GM13976 (cell line): ENCODE results near the gene BRDT.

Source experiments
- DNase-seq: peaks from one replicate; pipeline ENCODE4 v3.0.0; 2012; ENCODE audit warnings: low spot score
- CTCF ChIP-seq: IDR thresholded peaks from 2 replicates; pipeline ENCODE4 v1.5.1; 2012; ENCODE audit warnings: borderline replicate concordance, mild to moderate bottlenecking; ENCODE audit not compliant: insufficient read depth; ENCODE audit errors: extremely low read depth, missing control alignments, control extremely low read depth
- in situ Hi-C: fragments of 300-500 bp; cut with MboI; formaldehyde crosslinking; loops from one replicate; pipeline ENCODE4 v1.12.0; 2022; ENCODE audit warnings: low sequenced_read_pairs, mixed read lengths, inconsistent platforms; ENCODE audit not compliant: unreplicated experiment

Gene BRDT

DNA sequence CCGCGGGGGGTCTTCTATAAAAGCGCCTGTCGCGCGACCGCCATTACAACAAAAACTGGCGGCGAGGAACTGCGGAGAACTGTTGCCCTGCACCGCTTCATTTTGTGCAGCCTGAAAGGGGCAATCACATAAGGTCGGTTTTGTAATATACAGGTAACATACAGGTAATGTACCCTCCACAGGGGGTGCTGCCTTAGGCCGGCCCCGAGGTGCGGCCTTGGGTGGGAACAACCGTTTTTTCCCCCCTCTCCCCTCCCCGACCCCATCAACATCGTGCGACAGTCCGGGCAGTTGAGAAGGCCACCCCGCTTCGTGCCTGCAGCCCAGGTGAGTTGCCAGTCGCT, at the start of gene BRDT:
Gene BRDT, plus strand, starts transcription at position 46 of the 344 bp plus-strand sequence. CDS start 13,354 bp downstream, outside the sequence.
- no peak for DNase-seq
- in situ Hi-C loops = no loop called here
- TF ChIP-seq CTCF = no peak

DNA sequence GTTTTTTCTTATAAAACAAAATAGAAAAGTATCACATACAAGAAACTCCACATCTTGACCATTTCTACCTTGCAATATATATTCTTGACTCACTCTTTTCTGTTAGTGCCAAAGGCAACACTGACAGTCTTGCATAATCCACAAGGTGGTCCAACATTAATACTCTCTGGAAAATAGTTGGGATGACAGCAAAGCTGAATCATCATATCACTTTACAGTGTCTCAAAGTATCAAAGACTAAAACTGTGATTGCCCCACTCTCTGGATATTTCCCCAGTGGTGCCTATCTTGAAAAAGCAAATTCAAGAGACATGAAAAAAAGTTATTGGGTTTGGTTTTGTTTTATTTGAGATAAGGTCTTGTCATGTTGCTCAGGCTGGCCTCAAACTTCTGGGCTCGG, 48.6 kb upstream of the BRDT start:
- no peak for TF ChIP-seq CTCF
- in situ Hi-C loops = no loop called here
- DNase-seq = no peak

GRCh38 chr1:91901231-91901630, 48.0 kb upstream of the BRDT start:
- no peak for DNase-seq
- in situ Hi-C loops = no loop called here

DNA sequence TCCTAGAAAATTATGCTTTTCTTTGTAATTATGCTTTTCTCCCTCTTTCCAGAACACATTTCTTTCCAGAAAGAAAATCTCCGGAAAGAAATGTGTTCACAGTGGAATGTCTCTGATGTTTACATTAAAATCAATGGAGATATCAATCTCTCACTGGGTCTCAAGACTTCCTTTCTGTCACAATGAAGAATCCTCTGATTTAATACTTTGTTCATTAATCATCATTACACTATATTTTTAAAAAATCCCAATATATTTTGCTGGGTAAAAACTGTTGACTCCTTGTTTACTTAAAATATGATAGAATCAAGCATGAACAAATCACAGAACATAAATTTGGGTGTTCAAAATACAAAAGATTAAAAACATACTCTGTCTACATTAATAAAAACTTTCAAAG, 36.9 kb upstream of the BRDT start:
- no peak for DNase-seq
- no peak for TF ChIP-seq CTCF
- in situ Hi-C loops = no loop called here

More at GRCh38 chr1:91901231-91901630, 48.0 kb upstream of the BRDT start:
- TF ChIP-seq CTCF = no peak

GRCh38 chr1:91913018-91913417, 36.2 kb upstream of the BRDT start:
- no peak for DNase-seq
- TF ChIP-seq CTCF = no peak
- in situ Hi-C loops = no loop called here

DNA sequence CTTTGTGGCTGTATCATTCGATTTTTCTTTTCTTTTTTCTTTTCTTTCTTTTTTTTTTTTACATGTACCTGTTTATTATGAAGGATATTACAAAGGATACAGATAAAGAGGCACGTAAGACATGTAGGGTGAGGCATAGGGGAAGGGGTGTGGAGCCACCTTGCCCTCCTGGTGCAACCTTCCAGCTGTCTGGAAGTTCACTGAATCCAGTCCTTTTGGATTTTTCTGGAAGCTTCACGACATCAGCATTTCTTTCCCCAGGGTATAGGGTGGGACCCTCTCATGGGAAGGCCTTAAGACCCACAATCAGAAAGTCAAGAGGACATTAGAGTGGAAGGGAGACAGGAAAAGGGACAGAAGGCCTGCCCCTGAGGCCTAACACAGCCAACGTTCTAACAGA, 33.2 kb upstream of the BRDT start:
- no peak for TF ChIP-seq CTCF
- DNase-seq = no peak
- in situ Hi-C loops = no loop called here
